ENCODE measurements around the gene RAMACL. TPM values are rescaled to one million over a fixed set of nuclear protein-coding genes. Genes with fewer than 3 reads are reported as not detected.

The RAMACL gene
- total and polyA plus RNA-seq, 2 donors (not counting 1 experiment from before 2014, with no cell fraction given): 0.22 to 5.0 TPM

GRCh38 chr6:166604328-166604727 lies 17.9 kb upstream of the RAMACL start:
- H3K79me2 ChIP-seq (ENCODE audit: control insufficient read depth, insufficient read depth, low read length): peaks cover 36% of the 10 kb centered on the region
- H3K9me3 ChIP-seq (ENCODE audit: control insufficient read depth, insufficient read depth, low read depth, low read length): no peaks in the 10 kb centered on the region
- no peak overlapping the region for H2AFZ ChIP-seq (ENCODE audit: low read length)
- no peak overlapping the region for H3K27ac ChIP-seq (ENCODE audit: insufficient read depth, low read length)
- H3K4me1 ChIP-seq (ENCODE audit: control insufficient read depth, extremely low read depth, insufficient read depth, low read length): peaks cover 14% of the 10 kb centered on the region
- H3K27me3 ChIP-seq (ENCODE audit: control insufficient read depth, insufficient read depth, low read length): no peaks in the 10 kb centered on the region
- no peaks in the 10 kb centered on the region for H4K20me1 ChIP-seq (ENCODE audit: control insufficient read depth, extremely low read depth, insufficient read depth, low read length)
- H3K4me3 ChIP-seq (replicated peaks in 1 of 4; ENCODE audit: control extremely low read depth in 1 of 4, insufficient read depth in 1 of 4, low read depth in 3 of 4, low read length in 4 of 4): no peak overlapping the region
- no peak overlapping the region for H3K9ac ChIP-seq (ENCODE audit: insufficient read depth, low read length)
- no peak for DNase-seq (ENCODE audit: low read depth in 2 of 2)
- TF ChIP-seq CTCF (conservative IDR thresholded peaks at IDR 0.05 in 1 of 2, IDR thresholded peaks at IDR 0.05 in 1 of 2; ENCODE audit: low read depth in 1 of 2, low read length in 2 of 2): no peak
- no peak for TF ChIP-seq EZH2 (IDR thresholded peaks at IDR 0.05; ENCODE audit: low read length, missing control alignments)
- H3K36me3 ChIP-seq (ENCODE audit: control insufficient read depth, insufficient read depth, low read length): peaks cover 1% of the 10 kb centered on the region
- no peak overlapping the region for H3K4me2 ChIP-seq (ENCODE audit: extremely low read depth, insufficient read depth, low read length)

GRCh38 chr6:166603043-166603690 lies 16.7 kb upstream of the RAMACL start:
- Histone ChIP-seq H2AFZ (ENCODE audit: low read length) (no peak overlapping the region), H3K79me2 (ENCODE audit: control insufficient read depth, insufficient read depth, low read length) (peaks cover 39% of the 10 kb centered on the region), H3K9me3 (ENCODE audit: control insufficient read depth, insufficient read depth, low read depth, low read length) (no peaks in the 10 kb centered on the region), H3K4me2 (ENCODE audit: extremely low read depth, insufficient read depth, low read length) (no peak overlapping the region), H3K27me3 (ENCODE audit: control insufficient read depth, insufficient read depth, low read length) (no peaks in the 10 kb centered on the region), H4K20me1 (ENCODE audit: control insufficient read depth, extremely low read depth, insufficient read depth, low read length) (no peaks in the 10 kb centered on the region), H3K4me1 (ENCODE audit: control insufficient read depth, extremely low read depth, insufficient read depth, low read length) (peaks cover 14% of the 10 kb centered on the region), H3K27ac (ENCODE audit: insufficient read depth, low read length) (no peak overlapping the region), H3K36me3 (ENCODE audit: control insufficient read depth, insufficient read depth, low read length) (peaks cover 1% of the 10 kb centered on the region), H3K4me3 (replicated peaks in 1 of 4; ENCODE audit: control extremely low read depth in 1 of 4, insufficient read depth in 1 of 4, low read depth in 3 of 4, low read length in 4 of 4) (no peak overlapping the region), H3K9ac (ENCODE audit: insufficient read depth, low read length) (no peak overlapping the region)
- no peak for DNase-seq (ENCODE audit: low read depth in 2 of 2)
- TF ChIP-seq EZH2 (IDR thresholded peaks at IDR 0.05; ENCODE audit: low read length, missing control alignments) (no peak), CTCF (conservative IDR thresholded peaks at IDR 0.05 in 1 of 2, IDR thresholded peaks at IDR 0.05 in 1 of 2; ENCODE audit: low read depth in 1 of 2, low read length in 2 of 2) (no peak)

GRCh38 chr6:166601956-166602355 lies 15.5 kb upstream of the RAMACL start:
- Histone ChIP-seq H2AFZ (ENCODE audit: low read length) (no peak overlapping the region), H3K9ac (ENCODE audit: insufficient read depth, low read length) (no peak overlapping the region), H3K36me3 (ENCODE audit: control insufficient read depth, insufficient read depth, low read length) (peaks cover 2% of the 10 kb centered on the region), H3K27ac (ENCODE audit: insufficient read depth, low read length) (no peak overlapping the region), H3K4me2 (ENCODE audit: extremely low read depth, insufficient read depth, low read length) (no peak overlapping the region), H3K4me3 (replicated peaks in 1 of 4; ENCODE audit: control extremely low read depth in 1 of 4, insufficient read depth in 1 of 4, low read depth in 3 of 4, low read length in 4 of 4) (no peak overlapping the region), H3K9me3 (ENCODE audit: control insufficient read depth, insufficient read depth, low read depth, low read length) (no peaks in the 10 kb centered on the region), H3K27me3 (ENCODE audit: control insufficient read depth, insufficient read depth, low read length) (no peaks in the 10 kb centered on the region), H3K4me1 (ENCODE audit: control insufficient read depth, extremely low read depth, insufficient read depth, low read length) (peaks cover 19% of the 10 kb centered on the region), H3K79me2 (ENCODE audit: control insufficient read depth, insufficient read depth, low read length) (peaks cover 44% of the 10 kb centered on the region), H4K20me1 (ENCODE audit: control insufficient read depth, extremely low read depth, insufficient read depth, low read length) (no peaks in the 10 kb centered on the region)
- no peak for TF ChIP-seq CTCF (conservative IDR thresholded peaks at IDR 0.05 in 1 of 2, IDR thresholded peaks at IDR 0.05 in 1 of 2; ENCODE audit: low read depth in 1 of 2, low read length in 2 of 2)
- TF ChIP-seq EZH2 (IDR thresholded peaks at IDR 0.05; ENCODE audit: low read length, missing control alignments): no peak
- DNase-seq (ENCODE audit: low read depth in 2 of 2): no peak

Measured in fibroblast of lung (primary cell).